GM12872 (cell line): ENCODE data around the gene SLC2A9.

Experiments
- CTCF ChIP-seq: IDR thresholded peaks from 3 replicates; pipeline ENCODE4 v1.5.1; 2011; ENCODE audit warnings: low read depth, mild to moderate bottlenecking, low read length, moderate library complexity; ENCODE audit not compliant: insufficient read depth

SLC2A9 gene

GRCh38 chr4:9920029-9920428 is 101.3 kb downstream of the SLC2A9 start:
- no peak for TF ChIP-seq CTCF

GRCh38 chr4:9919047-9919446 is 102.2 kb downstream of the SLC2A9 start:
- TF ChIP-seq CTCF: no peak

- TF ChIP-seq CTCF: no peak
Measured at GRCh38 chr4:9918484-9918883, 102.8 kb downstream of the SLC2A9 start.

- TF ChIP-seq CTCF: no peak
Measured at GRCh38 chr4:9916937-9917336, 104.4 kb downstream of the SLC2A9 start.

GRCh38 chr4:9916346-9916745 is 105.0 kb downstream of the SLC2A9 start:
- TF ChIP-seq CTCF: no peak

- peak; percentile 8; the same call in 1 of the 3 replicates for TF ChIP-seq CTCF
Measured at GRCh38 chr4:9913846-9914245, 107.5 kb downstream of the SLC2A9 start.

- TF ChIP-seq CTCF: no peak
Measured at GRCh38 chr4:9906996-9907395, 114.3 kb downstream of the SLC2A9 start.
